Head of caudate nucleus (tissue), 42 donors: ENCODE data around the gene UGT1A8.
"Not testable (repeated sequence)": the region's sequence is repeated elsewhere in the genome, so short reads cannot be mapped to it uniquely, and the experiment has no call there.

ENCODE experiments used
- DNase-seq, 42 donors: peaks; one replicate each; pipeline versions ENCODE4 v3.0.0 to v3.0.0-alpha.2; 2020 to 2021; ENCODE audit warnings: mixed read lengths in 7 of 42
- intact Hi-C: fragments of 100-400 bp; cut with DNase I; formaldehyde crosslinking; loops from one replicate; pipeline ENCODE4 v1.15.0; 2022

The UGT1A8 gene

DNA sequence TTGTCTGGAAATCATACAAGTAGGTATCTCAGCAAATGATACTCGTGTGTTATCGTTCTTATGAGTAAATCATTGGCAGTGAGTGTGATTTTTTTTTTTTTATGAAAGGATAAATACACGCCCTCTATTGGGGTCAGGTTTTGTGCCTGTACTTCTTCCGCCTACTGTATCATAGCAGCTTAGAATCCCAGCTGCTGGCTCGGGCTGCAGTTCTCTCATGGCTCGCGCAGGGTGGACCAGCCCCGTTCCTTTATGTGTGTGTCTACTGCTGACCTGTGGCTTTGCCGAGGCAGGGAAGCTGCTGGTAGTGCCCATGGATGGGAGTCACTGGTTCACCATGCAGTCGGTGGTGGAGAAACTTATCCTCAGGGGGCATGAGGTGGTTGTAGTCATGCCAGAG, 18.9 kb downstream of the UGT1A8 start, which contains the start of gene UGT1A10:
Gene UGT1A10, plus strand, starts transcription at position 143 of the 400 bp plus-strand sequence. Its CDS starts 75 bp downstream, at position 218.
- DNase-seq, result not testable (repeated sequence)

DNA sequence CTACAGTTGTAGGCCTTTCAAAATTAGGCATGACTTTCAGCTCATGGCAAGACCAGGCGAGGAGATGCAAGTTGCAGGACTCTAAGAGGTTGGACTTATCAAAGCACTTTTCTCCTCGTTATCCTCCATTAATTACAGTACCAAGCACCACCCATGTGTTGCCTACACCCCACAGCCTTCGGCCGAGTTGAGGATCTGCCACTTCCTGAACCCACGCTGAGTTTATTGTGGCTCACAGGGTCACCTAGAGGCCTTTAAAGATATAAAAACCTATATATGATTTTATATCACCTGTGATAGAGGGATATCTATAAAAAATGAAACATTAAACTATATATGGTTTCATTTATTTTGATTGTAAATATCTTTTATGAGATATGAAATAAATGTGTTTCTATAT, 21.4 kb downstream of the UGT1A8 start:
- intact Hi-C loops, result no loop called here
- no peak for DNase-seq

More for the DNA sequence above, 18.9 kb downstream of the UGT1A8 start, which contains the start of gene UGT1A10:
- intact Hi-C loops, result not testable (repeated sequence)

DNA sequence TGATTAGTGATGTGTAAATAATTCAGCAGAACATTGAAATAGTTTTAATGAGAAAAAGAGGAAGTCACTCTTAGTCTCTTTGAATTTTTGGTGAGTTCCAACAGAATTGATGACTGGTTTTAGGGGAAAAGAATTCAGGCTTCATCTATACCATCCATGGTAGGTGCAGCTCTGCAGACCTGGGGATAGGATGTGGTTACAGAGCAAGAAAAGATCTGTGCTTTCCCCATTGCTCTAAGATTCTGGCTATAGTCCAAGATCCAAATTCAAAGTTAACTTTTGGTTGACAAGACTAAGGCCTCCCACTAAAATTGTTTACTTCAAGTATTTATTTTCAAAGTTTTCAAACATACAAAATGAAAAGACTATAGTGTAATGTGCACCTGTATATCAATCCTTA, 22.4 kb downstream of the UGT1A8 start:
- DNase-seq, result no peak
- intact Hi-C loops, result no loop called here

DNA sequence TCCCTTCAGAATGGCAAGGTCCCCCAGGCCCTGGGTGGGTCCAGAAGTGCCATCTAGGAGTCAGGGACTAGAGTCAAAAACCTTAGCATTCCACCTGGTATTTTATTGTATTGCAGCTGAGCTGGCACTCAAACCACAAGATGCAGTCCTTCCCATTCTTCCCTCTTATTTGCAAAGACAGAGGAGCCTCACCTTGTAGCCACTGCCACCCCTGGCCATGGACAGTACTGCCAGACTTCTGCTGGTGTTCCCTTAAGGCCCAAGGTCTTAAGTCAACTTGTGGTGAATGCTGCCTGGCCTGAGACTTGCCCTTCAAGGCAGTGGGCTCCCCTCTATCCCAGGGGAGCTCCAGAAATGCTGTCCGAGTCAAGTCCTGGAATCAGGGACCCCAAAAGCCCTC, 25.7 kb downstream of the UGT1A8 start:
- DNase-seq, result no peak
- intact Hi-C loops, result no loop called here

DNA sequence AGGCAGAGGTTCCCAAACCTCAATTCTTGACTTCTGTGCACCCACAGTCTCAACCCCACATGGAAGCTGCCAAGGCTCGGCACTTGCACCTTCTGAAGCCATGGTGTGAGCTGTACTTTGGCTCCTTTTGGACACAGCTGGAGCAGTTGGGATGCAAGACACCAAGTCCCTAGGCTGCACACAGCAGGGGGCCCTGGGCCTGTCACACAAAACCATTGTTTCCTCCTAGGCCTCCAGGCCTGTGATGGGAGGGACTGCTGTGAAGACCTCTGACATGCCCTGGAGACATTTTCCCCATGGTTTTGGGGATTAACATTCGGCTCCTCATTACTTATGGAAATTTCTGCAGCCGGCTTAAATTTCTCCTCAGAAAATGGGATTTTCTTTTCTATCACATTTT, 28.6 kb downstream of the UGT1A8 start:
- DNase-seq, intact Hi-C loops: not testable (repeated sequence)

DNA sequence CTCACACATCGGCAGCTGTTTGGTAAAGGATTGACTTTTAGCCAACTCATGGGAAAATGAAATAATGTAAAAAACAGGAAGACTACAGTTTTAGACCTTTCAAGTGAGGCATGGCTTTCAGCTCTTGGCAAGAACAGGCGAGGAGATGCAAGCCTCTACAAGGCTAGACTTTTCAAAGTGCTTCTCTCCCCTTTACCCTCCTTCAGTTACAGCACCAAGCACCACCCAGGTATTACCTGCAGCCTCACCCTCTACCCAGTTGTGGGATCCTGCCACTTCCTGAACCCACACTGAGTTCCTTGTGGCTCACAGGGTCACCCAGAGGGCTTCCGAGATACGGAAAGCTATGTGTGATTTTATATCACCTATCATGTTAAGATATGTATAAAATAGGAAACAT, 33.5 kb downstream of the UGT1A8 start:
- no peak for DNase-seq
- intact Hi-C loops, result no loop called here

DNA sequence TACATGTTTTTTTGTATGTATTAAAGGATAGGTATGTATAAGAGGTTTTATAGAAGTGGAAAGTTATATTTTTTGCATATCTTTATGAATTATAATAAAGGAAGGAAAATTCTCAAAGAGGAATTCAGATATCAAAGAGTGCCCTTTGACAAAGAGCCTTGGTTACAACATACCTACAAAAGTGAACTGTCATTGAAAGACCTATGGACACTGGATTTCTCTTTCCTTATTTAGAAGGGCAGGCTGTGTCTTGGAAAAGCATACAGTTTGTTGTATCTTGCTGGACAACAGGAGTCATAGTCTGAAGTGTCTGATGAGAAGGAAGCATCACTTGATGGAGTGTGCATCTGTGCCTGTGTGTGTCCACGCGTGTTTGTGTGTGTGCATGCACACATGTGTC, 34.0 kb downstream of the UGT1A8 start:
- intact Hi-C loops, result no loop called here
- no peak for DNase-seq

DNA sequence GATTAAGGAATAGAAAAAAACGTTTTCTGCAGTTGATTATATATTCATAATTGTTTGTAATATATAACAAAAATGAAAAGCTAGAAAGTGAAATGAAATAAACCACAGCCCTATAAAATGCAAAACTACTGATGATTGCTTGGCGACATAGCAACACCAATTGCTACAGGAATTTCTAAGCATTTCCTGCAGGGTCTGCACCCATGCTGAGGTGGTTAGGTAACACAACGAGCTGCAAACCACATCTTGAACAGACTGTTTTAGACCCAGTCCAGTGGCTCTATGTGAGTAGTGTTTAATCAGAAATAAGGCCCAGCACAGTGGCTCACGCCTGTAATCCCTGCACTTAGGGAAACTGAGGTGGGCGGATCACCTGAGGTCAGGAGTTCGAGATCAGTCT, 37.1 kb downstream of the UGT1A8 start:
- intact Hi-C loops, result no loop called here
- no peak for DNase-seq

DNA sequence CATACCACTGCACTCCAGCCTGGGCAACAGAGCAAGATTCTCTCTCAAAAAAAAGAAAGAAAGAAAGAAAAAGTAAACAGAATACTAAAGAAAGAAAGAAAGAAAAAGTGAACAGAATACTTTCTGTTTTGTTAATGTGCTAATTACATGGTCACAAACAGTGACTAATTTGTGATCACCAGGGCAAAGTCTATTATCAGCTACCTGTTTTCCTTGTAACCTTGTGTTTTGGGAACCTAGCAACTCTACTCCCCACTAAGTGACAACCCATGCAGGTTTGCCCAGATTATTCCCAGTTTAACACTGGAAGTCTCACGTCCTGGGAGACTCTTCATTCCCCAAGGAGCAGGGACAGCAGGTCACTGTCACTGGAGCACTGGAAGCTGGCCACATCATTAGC, 37.6 kb downstream of the UGT1A8 start:
- DNase-seq, result no peak
- intact Hi-C loops, result no loop called here

DNA sequence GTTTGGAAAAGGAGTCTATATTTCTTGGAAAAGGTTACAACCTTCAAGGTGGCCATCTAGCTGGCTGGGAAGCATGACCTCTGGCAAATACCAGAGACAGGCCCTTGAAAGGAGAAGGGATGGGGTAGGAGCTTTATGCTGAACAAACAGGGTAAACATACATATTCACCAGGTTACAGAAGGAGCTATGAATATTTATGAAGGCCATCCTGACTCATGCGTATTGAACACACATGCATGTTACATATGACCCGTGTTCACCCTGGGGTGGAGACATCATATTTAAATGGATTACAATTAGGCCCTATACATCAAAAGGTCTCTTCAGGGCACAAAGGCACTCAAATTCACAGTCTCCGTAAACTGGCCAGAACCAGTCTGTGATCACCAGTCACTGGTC, 38.5 kb downstream of the UGT1A8 start:
- intact Hi-C loops, DNase-seq: not testable (repeated sequence)

DNA sequence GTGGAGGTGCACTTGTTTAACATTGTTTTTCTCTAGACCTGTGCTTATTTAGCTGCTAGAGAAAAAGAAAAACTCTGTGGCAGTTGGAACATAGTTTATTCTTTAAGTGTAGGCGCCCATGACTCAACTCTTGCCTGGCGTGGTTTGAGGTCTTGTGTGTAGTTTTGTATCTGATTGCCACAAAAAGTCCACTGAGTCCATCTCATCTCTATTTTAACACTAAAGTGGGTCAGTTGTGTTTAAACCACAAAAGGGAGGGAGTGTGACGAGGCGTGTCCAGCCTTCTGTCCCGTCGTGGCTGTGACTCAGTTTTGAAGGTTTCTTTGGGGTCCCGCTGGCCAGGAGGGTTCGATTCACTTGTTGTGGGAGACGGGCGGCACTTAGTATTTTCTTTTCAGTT, 39.0 kb downstream of the UGT1A8 start:
- intact Hi-C loops, result no loop called here
- DNase-seq, result no peak

DNA sequence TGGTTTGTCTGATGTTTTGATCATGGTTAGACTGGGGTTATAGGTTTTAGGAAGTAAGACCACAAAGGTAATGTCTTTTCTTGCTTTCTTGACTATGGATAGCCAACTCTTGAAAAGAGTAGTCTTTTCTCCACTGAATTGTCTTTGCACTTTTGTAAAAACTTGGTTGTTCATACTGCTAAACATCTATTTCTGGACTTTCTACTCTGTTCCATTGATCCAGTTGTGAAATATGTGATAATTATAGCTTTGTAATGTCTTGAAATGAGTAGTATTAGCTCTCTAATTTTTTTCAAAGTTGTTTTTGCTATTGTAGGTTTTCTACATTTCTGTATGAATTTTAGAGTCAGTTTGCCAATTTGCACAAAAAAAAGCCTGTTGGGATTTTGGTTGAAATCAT, 41.2 kb downstream of the UGT1A8 start:
- intact Hi-C loops, result no loop called here
- no peak for DNase-seq

DNA sequence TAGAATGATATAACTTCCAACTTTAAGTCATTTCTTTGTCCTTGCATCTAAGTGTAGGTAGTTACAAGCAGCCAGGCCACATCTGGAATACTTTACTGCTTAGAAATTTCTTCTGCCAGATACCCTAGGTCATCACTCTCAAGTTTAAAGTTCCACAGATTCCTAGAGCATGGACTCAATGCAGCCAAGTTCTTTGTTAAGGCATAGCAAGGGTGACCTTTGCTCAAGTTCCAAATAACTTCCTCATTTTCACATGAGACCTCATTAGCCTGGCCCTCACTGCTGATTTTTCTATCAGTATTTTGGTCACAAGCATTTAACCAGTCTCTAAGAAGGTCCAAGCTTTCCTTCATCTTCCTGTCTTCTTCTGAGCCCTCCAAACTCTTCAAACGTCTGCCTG, 46.5 kb downstream of the UGT1A8 start:
- intact Hi-C loops, result no loop called here
- no peak for DNase-seq

DNA sequence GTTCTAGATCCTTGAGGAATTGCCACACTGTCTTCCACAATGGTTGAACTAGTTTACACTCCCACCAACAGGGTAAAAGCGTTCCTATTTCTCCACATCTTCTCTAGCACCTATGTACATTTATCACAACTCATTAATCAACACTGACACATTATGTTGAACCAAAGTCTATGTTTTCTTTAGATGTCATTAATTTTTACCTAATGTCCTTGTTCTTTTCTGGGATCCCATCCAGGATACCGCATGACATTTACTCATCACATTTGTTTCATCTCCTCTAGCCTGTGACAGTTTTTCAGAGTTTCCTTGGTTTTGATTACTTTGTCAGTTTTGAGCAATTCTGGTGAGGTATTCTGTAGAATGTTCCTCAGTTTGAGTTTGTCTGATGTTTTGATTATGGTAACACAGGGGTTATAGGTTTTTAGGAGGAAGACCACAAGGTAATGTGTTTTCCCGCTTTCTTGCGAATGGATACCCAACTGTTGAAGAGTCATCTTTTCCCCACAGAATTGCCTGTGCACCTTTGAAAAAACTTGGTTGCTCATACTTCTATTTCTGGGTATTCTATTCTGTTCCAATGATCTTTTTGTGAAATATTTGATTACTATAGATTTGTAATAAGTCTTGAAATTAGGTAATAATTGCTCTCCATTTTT, 51.3 kb downstream of the UGT1A8 start:
- no peak for DNase-seq
- intact Hi-C loops, result no loop called here

DNA sequence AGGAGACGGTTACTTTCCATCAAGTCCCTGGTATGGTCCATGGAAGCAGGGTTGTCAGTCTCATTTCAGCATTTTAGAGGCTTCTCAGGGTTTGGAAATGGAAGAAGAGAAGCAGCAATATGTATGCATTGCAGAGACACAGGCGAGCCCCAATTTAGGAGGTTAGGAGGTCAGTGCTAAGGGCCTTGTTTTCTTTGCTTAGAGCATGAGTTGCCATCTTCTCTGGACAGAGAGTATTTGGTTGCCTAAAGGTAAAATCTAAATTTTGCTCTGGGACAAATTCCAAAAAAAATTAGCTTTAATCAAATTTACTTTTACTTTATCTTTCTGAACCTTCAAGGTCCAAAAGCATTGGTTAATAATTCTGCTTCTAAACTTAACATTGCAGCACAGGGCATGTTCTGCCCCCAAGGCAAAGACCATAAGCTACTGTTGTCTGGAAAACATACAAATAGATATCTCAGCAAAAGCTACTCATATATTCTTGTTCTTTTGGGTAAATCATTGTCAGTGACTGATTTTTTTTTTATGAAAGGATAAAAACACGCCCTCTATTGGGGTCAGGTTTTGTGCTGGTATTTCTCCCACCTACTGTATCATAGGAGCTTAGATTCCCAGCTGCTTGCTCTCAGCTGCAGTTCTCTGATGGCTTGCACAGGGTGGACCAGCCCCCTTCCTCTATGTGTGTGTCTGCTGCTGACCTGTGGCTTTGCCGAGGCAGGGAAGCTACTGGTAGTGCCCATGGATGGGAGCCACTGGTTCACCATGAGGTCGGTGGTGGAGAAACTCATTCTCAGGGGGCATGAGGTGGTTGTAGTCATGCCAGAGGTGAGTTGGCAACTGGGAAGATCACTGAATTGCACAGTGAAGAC, 54.1 kb downstream of the UGT1A8 start, which contains the start of gene UGT1A9:
Gene UGT1A9, plus strand, starts transcription at position 609 of the 872 bp plus-strand sequence. Its CDS starts 37 bp downstream, at position 646.
- intact Hi-C loops, result no loop called here
- DNase-seq, result no peak

DNA sequence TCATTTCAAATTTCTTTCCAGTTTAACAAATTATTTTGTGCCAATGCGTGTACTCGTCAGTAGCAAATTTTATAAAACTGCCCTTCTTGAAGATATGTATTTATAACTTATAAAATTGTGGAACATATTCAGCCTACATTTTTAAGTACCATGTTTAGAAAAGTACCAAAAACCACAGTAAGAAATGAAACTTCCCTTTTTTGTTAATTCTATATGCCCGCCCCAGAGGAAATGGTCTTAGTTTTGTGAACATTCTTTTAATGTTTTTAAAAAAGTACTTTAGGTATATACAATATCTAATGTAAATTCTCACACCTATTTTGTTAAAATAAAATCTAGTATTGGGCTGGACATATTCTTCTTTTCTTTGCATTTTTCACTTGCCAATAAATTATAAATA, 55.5 kb downstream of the UGT1A8 start:
- intact Hi-C loops, result no loop called here
- DNase-seq, result no peak

DNA sequence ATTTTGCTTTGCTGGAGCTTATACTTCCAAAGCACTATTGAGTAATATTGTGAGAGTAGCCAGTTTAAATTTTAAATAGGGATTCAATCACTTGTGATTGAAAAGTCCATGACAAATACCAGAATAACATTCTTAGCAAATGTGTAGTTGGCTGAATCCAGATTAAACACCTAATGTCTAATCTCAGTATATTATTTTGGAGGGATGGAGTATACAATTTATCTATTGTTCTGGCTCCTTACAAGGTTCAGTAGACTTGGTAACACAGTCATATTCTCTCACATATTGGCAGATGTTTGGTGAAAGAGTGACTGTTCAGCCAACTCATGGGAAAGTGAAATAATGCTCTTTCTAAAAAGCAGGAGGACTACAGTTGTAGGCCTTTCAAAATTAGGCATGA, 56.5 kb downstream of the UGT1A8 start:
- no peak for DNase-seq
- intact Hi-C loops, result no loop called here

DNA sequence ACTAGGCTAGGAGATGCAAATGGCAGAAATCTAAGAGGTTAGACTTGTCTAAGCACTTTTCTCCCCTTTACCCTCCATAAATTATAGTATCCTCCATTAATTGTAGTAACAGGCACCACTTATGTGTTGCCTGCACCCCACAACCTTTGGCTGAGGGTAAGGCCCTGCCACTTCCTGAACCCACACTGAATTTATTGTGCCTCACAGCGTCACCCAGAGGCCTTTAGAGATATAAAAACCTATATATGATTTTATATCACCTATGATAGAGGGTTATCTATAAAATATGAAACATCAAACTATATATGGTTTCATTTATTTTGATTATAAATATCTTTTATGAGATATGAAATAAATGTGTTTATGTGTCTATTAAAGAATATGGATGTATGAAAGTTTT, 56.9 kb downstream of the UGT1A8 start:
- intact Hi-C loops, result no loop called here

DNA sequence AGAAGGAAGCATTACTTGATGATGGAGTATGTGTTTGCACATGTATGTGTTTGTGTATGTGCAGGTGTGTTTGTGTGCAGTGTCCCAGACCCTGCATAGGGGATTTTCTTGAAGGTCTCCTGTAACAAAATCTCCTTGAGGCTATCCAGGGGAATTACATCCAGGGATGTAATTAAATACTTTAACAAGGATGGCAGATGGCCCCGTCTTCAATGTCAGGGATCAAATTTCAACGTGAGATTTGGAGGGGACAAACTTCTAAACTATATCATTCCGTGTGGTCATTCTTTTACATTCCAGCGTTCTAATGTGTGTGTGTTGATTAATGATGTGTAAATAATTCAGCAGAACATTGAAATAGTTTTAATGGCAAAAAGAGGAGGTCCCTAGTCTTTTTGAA, 57.6 kb downstream of the UGT1A8 start:
- intact Hi-C loops, result no loop called here
- DNase-seq, result no peak

More for the DNA sequence above, 56.9 kb downstream of the UGT1A8 start:
- no peak for DNase-seq

DNA sequence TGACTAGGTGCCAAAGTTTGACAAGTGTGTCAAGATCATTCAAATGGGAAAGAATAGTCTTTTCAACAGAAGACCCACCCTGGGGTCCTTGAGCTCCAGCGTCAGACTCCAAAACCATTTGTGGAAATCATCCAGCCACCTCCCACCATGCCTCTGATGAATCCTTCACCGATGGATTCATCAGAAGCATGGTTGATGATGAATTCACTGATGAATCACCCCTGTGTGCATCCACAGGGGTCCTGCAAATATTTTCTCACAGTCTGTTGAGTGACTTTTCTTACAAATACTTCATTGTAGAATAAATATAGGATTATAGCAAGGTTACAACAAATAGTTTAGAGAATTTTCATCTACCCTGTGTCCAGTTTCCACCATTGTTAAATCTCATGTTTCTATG, 58.6 kb downstream of the UGT1A8 start:
- intact Hi-C loops, result no loop called here
- DNase-seq, result no peak

DNA sequence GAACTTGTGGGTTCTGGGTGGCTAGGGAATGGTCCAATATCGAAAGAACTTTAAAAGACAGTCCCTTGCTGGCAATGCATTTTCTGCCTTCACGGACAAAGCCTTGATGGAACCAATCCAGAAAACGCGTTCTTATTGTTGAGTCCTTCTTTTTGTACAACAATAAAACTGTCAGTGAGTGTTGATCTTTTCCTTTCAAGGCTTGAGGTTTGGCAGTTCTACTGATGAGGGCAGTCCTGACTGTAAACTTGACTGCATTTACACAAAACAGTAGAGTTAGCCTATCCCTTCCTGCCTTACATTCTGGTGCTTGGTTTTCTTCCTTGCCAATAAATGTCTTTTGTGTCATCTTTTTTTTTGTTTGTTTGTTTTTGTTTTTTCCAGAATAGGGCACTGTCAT, 61.8 kb downstream of the UGT1A8 start:
- DNase-seq, result no peak
- intact Hi-C loops, result no loop called here
